ENCODE measurements around the gene ZNF154.

ZNF154 gene

GRCh38 chr19:57709616-57710015, 612 bp upstream of the ZNF154 start:
- Histone ChIP-seq H3K79me2 (ENCODE audit: insufficient read depth, low read depth) (no peaks in the 10 kb centered on the region), H3K36me3 (ENCODE audit: insufficient read depth) (no peaks in the 10 kb centered on the region), H3K4me1 (ENCODE audit: low read depth, poor library complexity, severe bottlenecking) (no peaks in the 10 kb centered on the region), H3K9ac (no peak overlapping the region), H3K4me2 (no peak overlapping the region), H3K4me3 (IDR thresholded peaks at IDR 0.05; ENCODE audit: insufficient read depth, low read depth, low read length) (no peak overlapping the region), H4K20me1 (ENCODE audit: insufficient read depth) (no peaks in the 10 kb centered on the region), H2AFZ (ENCODE audit: low read depth) (no peak overlapping the region), H3K27me3 (ENCODE audit: insufficient read depth, low read depth) (no peaks in the 10 kb centered on the region), H3K27ac (no peak overlapping the region)
- TF ChIP-seq CTCF (conservative IDR thresholded peaks at IDR 0.05; ENCODE audit: low read depth, low read length) = no peak

- no peak overlapping the region for H3K27ac ChIP-seq
- H2AFZ ChIP-seq (ENCODE audit: low read depth) = no peak overlapping the region
- no peak overlapping the region for H3K4me3 ChIP-seq (IDR thresholded peaks at IDR 0.05; ENCODE audit: insufficient read depth, low read depth, low read length)
- no peaks in the 10 kb centered on the region for H3K27me3 ChIP-seq (ENCODE audit: insufficient read depth, low read depth)
- no peaks in the 10 kb centered on the region for H4K20me1 ChIP-seq (ENCODE audit: insufficient read depth)
- H3K4me1 ChIP-seq (ENCODE audit: low read depth, poor library complexity, severe bottlenecking) = no peaks in the 10 kb centered on the region
- no peaks in the 10 kb centered on the region for H3K36me3 ChIP-seq (ENCODE audit: insufficient read depth)
- TF ChIP-seq CTCF (conservative IDR thresholded peaks at IDR 0.05; ENCODE audit: low read depth, low read length) = no peak
- no peaks in the 10 kb centered on the region for H3K79me2 ChIP-seq (ENCODE audit: insufficient read depth, low read depth)
- no peak overlapping the region for H3K4me2 ChIP-seq
- H3K9ac ChIP-seq = no peak overlapping the region
Observed at GRCh38 chr19:57706346-57706745, 2.7 kb downstream of the ZNF154 start.

GRCh38 chr19:57701625-57702024, 7.4 kb downstream of the ZNF154 start:
- H3K27ac ChIP-seq = no peak overlapping the region
- H3K4me2 ChIP-seq = no peak overlapping the region
- H3K9ac ChIP-seq = no peak overlapping the region
- no peak overlapping the region for H3K4me3 ChIP-seq (IDR thresholded peaks at IDR 0.05; ENCODE audit: insufficient read depth, low read depth, low read length)
- no peak for TF ChIP-seq CTCF (conservative IDR thresholded peaks at IDR 0.05; ENCODE audit: low read depth, low read length)
- no peaks in the 10 kb centered on the region for H4K20me1 ChIP-seq (ENCODE audit: insufficient read depth)
- no peaks in the 10 kb centered on the region for H3K4me1 ChIP-seq (ENCODE audit: low read depth, poor library complexity, severe bottlenecking)
- peaks cover 3% of the 10 kb centered on the region; the same call in 1 of the 2 replicates for H3K79me2 ChIP-seq (ENCODE audit: insufficient read depth, low read depth)
- H3K27me3 ChIP-seq (ENCODE audit: insufficient read depth, low read depth) = no peaks in the 10 kb centered on the region
- H2AFZ ChIP-seq (ENCODE audit: low read depth) = no peak overlapping the region
- no peaks in the 10 kb centered on the region for H3K36me3 ChIP-seq (ENCODE audit: insufficient read depth)

- peaks cover 23% of the 10 kb centered on the region; the same call in 1 of the 2 replicates for H3K79me2 ChIP-seq (ENCODE audit: insufficient read depth, low read depth)
- no peak overlapping the region for H2AFZ ChIP-seq (ENCODE audit: low read depth)
- no peak overlapping the region for H3K4me2 ChIP-seq
- no peaks in the 10 kb centered on the region for H3K27me3 ChIP-seq (ENCODE audit: insufficient read depth, low read depth)
- TF ChIP-seq CTCF (conservative IDR thresholded peaks at IDR 0.05; ENCODE audit: low read depth, low read length) = no peak
- no peaks in the 10 kb centered on the region for H4K20me1 ChIP-seq (ENCODE audit: insufficient read depth)
- H3K4me3 ChIP-seq (IDR thresholded peaks at IDR 0.05; ENCODE audit: insufficient read depth, low read depth, low read length) = no peak overlapping the region
- peaks cover 28% of the 10 kb centered on the region; the same call in 1 of the 2 replicates for H3K36me3 ChIP-seq (ENCODE audit: insufficient read depth)
- no peaks in the 10 kb centered on the region for H3K4me1 ChIP-seq (ENCODE audit: low read depth, poor library complexity, severe bottlenecking)
- H3K9ac ChIP-seq = no peak overlapping the region
- no peak overlapping the region for H3K27ac ChIP-seq
Observed at GRCh38 chr19:57689750-57690149, 19.3 kb downstream of the ZNF154 start.

All from KMS-11 (cell line).